Measurements from ENCODE around the gene S100Z.
A peak's percentile ranks its signal among the peaks of the same experiment; 100 is the strongest.
"Not testable (repeated sequence)": the region's sequence is repeated elsewhere in the genome, so short reads cannot be mapped to it uniquely, and the experiment has no call there.

The S100Z gene

DNA sequence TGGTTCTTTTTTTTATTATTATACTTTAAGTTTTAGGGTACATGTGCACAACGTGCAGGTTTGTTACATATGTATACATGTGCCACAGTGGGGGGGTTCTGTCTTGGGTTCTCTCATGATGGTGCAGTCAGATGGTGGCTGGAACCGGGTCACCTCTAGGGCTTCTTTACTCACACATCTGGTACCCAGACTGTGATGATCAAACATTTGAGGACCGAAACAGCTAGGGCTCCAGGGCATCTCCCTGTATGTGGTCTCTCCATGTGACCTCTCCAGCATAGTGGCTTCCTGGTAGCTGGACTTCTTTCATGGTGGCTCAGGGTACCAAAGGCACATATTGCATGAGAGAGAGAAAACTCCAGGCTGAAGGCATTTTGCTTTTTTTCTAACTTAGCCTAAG lies 93.2 kb downstream of the S100Z start:
- CTCF ChIA-PET = interaction anchor here (0.7 to 2.2 kb wide), 5 partner anchors 9 to 73 kb away, joined by 3 to 7 read pairs (median 4); no protein-coding TSS in a partner anchor
- Histone ChIP-seq H3K4me1 (ENCODE audit: control extremely low read depth in 1 of 4, control insufficient read depth in 4 of 4, insufficient read depth in 4 of 4, low read length in 3 of 4) (peaks cover 11 to 48% (median 24%) of the 10 kb centered on the region in 4 experiments), H3K9me3 (ENCODE audit: control extremely low read depth in 1 of 5, control insufficient read depth in 4 of 5, insufficient read depth in 2 of 5, low read depth in 1 of 5, low read length in 4 of 5) (peaks cover 0 to 4% (median 0%) of the 10 kb centered on the region in 5 experiments), H3K4me3 (ENCODE audit: control insufficient read depth in 1 of 7, extremely low read depth in 1 of 7, insufficient read depth in 4 of 7, low read depth in 2 of 7, low read length in 6 of 7) (peak overlapping the region in 1 of 7 experiments; percentile 13), H3K27me3 (replicated peaks in 2 of 5; ENCODE audit: control insufficient read depth in 4 of 5, insufficient read depth in 5 of 5, low read length in 4 of 5) (no peaks in the 10 kb centered on the region), H3K27ac (ENCODE audit: insufficient read depth in 1 of 2, low read depth in 1 of 2, low read length in 2 of 2, poor library complexity in 1 of 2, severe bottlenecking in 2 of 2) (no peak overlapping the region), H3K36me3 (ENCODE audit: control insufficient read depth in 4 of 4, insufficient read depth in 4 of 4, low read length in 3 of 4) (no peaks in the 10 kb centered on the region)
- DNase-seq = no peak
- 94% methylated on average over 2 of the region's 3 CpGs for WGBS (ENCODE audit: insufficient coverage)
- POLR2A ChIA-PET = interaction anchor here (0.8 kb wide), 1 partner anchor 12 kb away, joined by 3 read pairs; no protein-coding TSS in a partner anchor

DNA sequence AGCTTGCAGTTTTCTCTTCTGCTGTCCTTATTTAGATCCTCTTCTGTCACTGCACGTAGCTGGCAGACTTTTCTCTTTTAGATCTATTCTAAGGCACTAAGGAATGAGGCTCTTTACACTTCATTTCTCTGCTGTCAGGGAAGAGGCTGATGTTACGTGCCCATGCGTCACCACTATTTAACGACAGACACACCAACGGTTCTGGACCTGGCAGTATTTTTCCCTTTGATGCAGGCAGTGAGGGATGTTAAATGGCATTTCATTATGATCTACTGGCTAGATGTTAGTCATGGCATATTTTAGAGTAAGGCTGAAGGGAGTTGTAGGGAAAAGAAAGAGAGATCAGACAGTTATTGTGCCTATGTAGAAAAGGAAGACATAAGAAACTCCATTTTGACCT lies 94.8 kb downstream of the S100Z start:
- CTCF ChIA-PET = interaction anchor here (0.7 to 2.2 kb wide), 6 partner anchors 7 to 77 kb away, joined by 3 to 7 read pairs (median 4); no protein-coding TSS in a partner anchor
- 17% methylated on average over 2 of the region's 5 CpGs for whole genome bisulfite sequencing (ENCODE audit: insufficient coverage)

DNA sequence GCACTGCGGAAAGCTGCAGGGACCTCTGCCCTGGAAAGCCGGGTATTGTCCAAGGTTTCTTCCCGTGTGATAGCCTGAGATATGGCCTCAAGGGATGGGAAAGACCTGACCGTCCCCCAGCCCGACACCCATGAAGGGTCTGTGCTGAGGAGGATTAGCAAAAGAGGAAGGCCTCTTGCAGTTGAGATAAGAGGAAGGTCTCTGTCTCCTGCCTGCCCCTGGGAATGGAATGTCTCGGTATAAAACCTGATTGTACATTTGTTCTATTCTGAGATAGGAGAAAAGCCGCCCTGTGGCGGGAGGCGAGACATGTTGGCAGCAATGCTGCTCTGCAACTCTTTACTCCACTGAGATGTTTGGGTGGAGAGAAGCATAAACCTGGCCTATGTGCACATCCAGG lies 95.4 kb downstream of the S100Z start:
- ChIA-PET CTCF (interaction anchor here (1.0 to 2.2 kb wide), 3 partner anchors 9 to 77 kb away, joined by 4 to 6 read pairs (median 4); no protein-coding TSS in a partner anchor), POLR2A (interaction anchor here (0.6 kb wide), 1 partner anchor 13 kb away, joined by 3 read pairs; no protein-coding TSS in a partner anchor)
- Histone ChIP-seq H3K4me1 (ENCODE audit: control extremely low read depth in 1 of 4, control insufficient read depth in 4 of 4, insufficient read depth in 4 of 4, low read length in 3 of 4) (peaks cover 11 to 57% (median 25%) of the 10 kb centered on the region in 4 experiments), H3K4me3 (ENCODE audit: control insufficient read depth in 1 of 7, extremely low read depth in 1 of 7, insufficient read depth in 4 of 7, low read depth in 2 of 7, low read length in 6 of 7) (peak overlapping the region in 1 of 7 experiments; percentile 11), H3K27ac (ENCODE audit: insufficient read depth in 1 of 2, low read depth in 1 of 2, low read length in 2 of 2, poor library complexity in 1 of 2, severe bottlenecking in 2 of 2) (peak overlapping the region in 1 of 2 experiments; percentile 49)
- H3K9me3 ChIP-seq (ENCODE audit: control extremely low read depth in 1 of 5, control insufficient read depth in 4 of 5, insufficient read depth in 2 of 5, low read depth in 1 of 5, low read length in 4 of 5); H3K36me3 ChIP-seq (ENCODE audit: control insufficient read depth in 4 of 4, insufficient read depth in 4 of 4, low read length in 3 of 4); H3K27me3 ChIP-seq (replicated peaks in 2 of 5; ENCODE audit: control insufficient read depth in 4 of 5, insufficient read depth in 5 of 5, low read length in 4 of 5): not testable (repeated sequence)
- DNase-seq = peak in 1 of 3 donors; percentile 56
- WGBS (ENCODE audit: insufficient coverage) = 22% methylated on average over 6 of the region's 9 CpGs

More for the DNA sequence above, 94.8 kb downstream of the S100Z start:
- H3K27me3 ChIP-seq (replicated peaks in 2 of 5; ENCODE audit: control insufficient read depth in 4 of 5, insufficient read depth in 5 of 5, low read length in 4 of 5) = no peaks in the 10 kb centered on the region
- DNase-seq = peak in 1 of 3 donors; percentile 53
- H3K9me3 ChIP-seq (ENCODE audit: control extremely low read depth in 1 of 5, control insufficient read depth in 4 of 5, insufficient read depth in 2 of 5, low read depth in 1 of 5, low read length in 4 of 5) = peaks cover 0 to 4% (median 0%) of the 10 kb centered on the region in 5 experiments
- peak overlapping the region in 1 of 2 experiments; percentile 3 for H3K27ac ChIP-seq (ENCODE audit: insufficient read depth in 1 of 2, low read depth in 1 of 2, low read length in 2 of 2, poor library complexity in 1 of 2, severe bottlenecking in 2 of 2)
- peaks cover 11 to 53% (median 24%) of the 10 kb centered on the region in 4 experiments for H3K4me1 ChIP-seq (ENCODE audit: control extremely low read depth in 1 of 4, control insufficient read depth in 4 of 4, insufficient read depth in 4 of 4, low read length in 3 of 4)
- no peaks in the 10 kb centered on the region for H3K36me3 ChIP-seq (ENCODE audit: control insufficient read depth in 4 of 4, insufficient read depth in 4 of 4, low read length in 3 of 4)
- peak overlapping the region in 2 of 7 experiments; percentile 13 to 37 for H3K4me3 ChIP-seq (ENCODE audit: control insufficient read depth in 1 of 7, extremely low read depth in 1 of 7, insufficient read depth in 4 of 7, low read depth in 2 of 7, low read length in 6 of 7)
- POLR2A ChIA-PET = interaction anchor here (1.0 kb wide), 1 partner anchor 8 kb away, joined by 3 read pairs; the partner anchor contains the start of gene CRHBP

DNA sequence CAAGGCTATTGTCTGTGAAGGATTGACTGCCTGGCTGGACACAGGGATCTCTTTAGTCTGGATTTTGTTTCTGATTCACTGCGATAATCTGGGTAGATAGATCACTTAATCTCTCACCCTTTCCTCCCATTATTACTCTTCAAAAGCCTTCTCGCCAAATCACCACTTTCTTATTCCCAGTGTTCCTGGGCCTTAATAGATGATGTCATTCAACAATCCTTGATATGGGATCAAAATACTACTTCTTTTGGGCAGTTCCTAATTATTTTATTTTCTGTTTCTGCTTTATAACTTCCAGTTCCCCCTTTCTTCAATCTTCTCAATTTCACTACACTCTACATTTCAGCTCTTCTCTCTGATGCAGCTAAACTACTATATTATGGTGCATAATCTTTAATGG lies 96.3 kb downstream of the S100Z start:
- no peaks in the 10 kb centered on the region for H3K36me3 ChIP-seq (ENCODE audit: control insufficient read depth in 4 of 4, insufficient read depth in 4 of 4, low read length in 3 of 4)
- DNase-seq = peak in 1 of 3 donors; percentile 41
- peaks cover 11 to 65% (median 28%) of the 10 kb centered on the region in 4 experiments for H3K4me1 ChIP-seq (ENCODE audit: control extremely low read depth in 1 of 4, control insufficient read depth in 4 of 4, insufficient read depth in 4 of 4, low read length in 3 of 4)
- H3K27me3 ChIP-seq (replicated peaks in 2 of 5; ENCODE audit: control insufficient read depth in 4 of 5, insufficient read depth in 5 of 5, low read length in 4 of 5) = no peaks in the 10 kb centered on the region
- ChIA-PET CTCF (interaction anchor here (0.9 kb wide), 1 partner anchor 10 kb away, joined by 4 read pairs; no protein-coding TSS in a partner anchor), POLR2A (no interaction called here)
- no peak overlapping the region for H3K27ac ChIP-seq (ENCODE audit: insufficient read depth in 1 of 2, low read depth in 1 of 2, low read length in 2 of 2, poor library complexity in 1 of 2, severe bottlenecking in 2 of 2)
- H3K9me3 ChIP-seq (ENCODE audit: control extremely low read depth in 1 of 5, control insufficient read depth in 4 of 5, insufficient read depth in 2 of 5, low read depth in 1 of 5, low read length in 4 of 5) = peaks cover 0 to 1% (median 0%) of the 10 kb centered on the region in 5 experiments
- no CpG with 5 or more reads among the region's 2 CpGs for WGBS (ENCODE audit: insufficient coverage)
- peak overlapping the region in 1 of 7 experiments; percentile 2 for H3K4me3 ChIP-seq (ENCODE audit: control insufficient read depth in 1 of 7, extremely low read depth in 1 of 7, insufficient read depth in 4 of 7, low read depth in 2 of 7, low read length in 6 of 7)

DNA sequence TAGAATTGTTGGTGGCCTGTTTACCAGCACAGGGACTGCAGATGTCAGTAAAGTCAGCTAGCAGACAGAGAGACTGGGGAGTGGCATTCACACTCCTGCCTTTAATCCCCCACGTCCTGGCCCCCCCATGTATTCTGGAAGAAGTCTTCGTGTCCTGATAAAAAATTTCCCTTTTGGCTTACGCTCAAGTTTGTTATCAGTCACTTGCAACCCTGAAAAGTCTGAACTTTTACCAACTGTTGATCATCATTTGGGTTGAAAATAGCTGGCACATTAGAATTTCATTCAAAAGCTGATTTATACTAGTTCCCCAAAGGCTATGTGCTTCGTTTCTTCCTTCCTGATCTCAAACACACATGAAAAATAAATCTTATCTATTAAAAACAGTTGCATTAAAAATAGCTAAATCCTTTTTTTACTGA lies 97.3 kb downstream of the S100Z start:
- WGBS (ENCODE audit: insufficient coverage) = 0% methylated on average over 1 of the region's 4 CpGs
- Histone ChIP-seq H3K27ac (ENCODE audit: insufficient read depth in 1 of 2, low read depth in 1 of 2, low read length in 2 of 2, poor library complexity in 1 of 2, severe bottlenecking in 2 of 2) (peak overlapping the region; percentile 36 to 75), H3K27me3 (replicated peaks in 2 of 5; ENCODE audit: control insufficient read depth in 4 of 5, insufficient read depth in 5 of 5, low read length in 4 of 5) (no peaks in the 10 kb centered on the region), H3K9me3 (ENCODE audit: control extremely low read depth in 1 of 5, control insufficient read depth in 4 of 5, insufficient read depth in 2 of 5, low read depth in 1 of 5, low read length in 4 of 5) (no peaks in the 10 kb centered on the region), H3K4me1 (ENCODE audit: control extremely low read depth in 1 of 4, control insufficient read depth in 4 of 4, insufficient read depth in 4 of 4, low read length in 3 of 4) (peaks cover 11 to 75% (median 32%) of the 10 kb centered on the region in 4 experiments), H3K4me3 (ENCODE audit: control insufficient read depth in 1 of 7, extremely low read depth in 1 of 7, insufficient read depth in 4 of 7, low read depth in 2 of 7, low read length in 6 of 7) (peak overlapping the region in 1 of 7 experiments; percentile 45), H3K36me3 (ENCODE audit: control insufficient read depth in 4 of 4, insufficient read depth in 4 of 4, low read length in 3 of 4) (no peaks in the 10 kb centered on the region)
- CTCF ChIA-PET = interaction anchor here (0.7 to 1.4 kb wide), 2 partner anchors 33 to 69 kb away, joined by 3 to 7 read pairs; no protein-coding TSS in a partner anchor
- peak; percentile 79 to 91 (median 84) for DNase-seq
- POLR2A ChIA-PET = no interaction called here

DNA sequence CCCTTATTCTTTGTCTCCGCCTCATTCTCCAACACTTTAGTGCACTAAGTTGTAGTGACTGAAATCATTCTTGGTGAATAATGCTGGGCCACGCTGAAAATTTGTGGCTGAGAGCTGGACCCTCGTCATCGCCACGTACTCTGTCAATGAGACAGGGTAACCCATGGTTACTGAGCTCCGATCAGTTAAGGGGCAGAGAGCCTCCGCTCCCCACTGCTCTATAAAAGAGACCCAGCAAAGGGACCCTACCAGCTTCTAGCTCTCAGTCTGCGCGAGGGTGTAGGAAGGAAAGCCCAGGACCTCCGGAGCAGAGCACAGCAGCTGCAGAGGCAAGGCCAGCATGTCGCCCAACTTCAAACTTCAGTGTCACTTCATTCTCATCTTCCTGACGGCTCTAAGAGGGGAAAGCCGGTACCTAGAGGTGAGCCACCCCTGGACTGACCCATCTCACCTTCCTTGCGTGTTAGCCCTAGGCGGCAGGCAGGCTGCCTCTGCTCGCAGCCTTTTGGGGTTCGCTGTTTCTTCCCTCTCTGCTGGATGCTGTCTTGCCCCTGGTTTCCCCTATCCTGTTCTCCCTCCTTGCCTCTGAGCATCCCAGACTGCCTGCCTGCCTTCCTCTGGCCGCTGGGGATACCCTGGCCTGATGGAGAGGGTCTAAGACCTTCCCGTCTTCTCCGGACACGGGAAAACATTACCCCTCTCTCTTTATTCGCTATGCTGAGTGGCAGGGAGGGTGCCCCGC lies 103.2 kb downstream of the S100Z start, which contains the start of gene CRHBP:
Gene CRHBP (plus strand): TSS at position 251 of the 742 bp plus-strand sequence. CDS start 90 bp downstream, at position 341.
- POLR2A ChIA-PET = interaction anchor here (0.9 to 1.1 kb wide), 2 partner anchors 9 to 100 kb away, joined by 3 read pairs; no protein-coding TSS in a partner anchor
- peaks cover 10 to 70% (median 23%) of the 10 kb centered on the region in 4 experiments for H3K4me1 ChIP-seq (ENCODE audit: control extremely low read depth in 1 of 4, control insufficient read depth in 4 of 4, insufficient read depth in 4 of 4, low read length in 3 of 4)
- peak within 1 kb of the TSS; percentile 78 to 86 for H3K27ac ChIP-seq (ENCODE audit: insufficient read depth in 1 of 2, low read depth in 1 of 2, low read length in 2 of 2, poor library complexity in 1 of 2, severe bottlenecking in 2 of 2)
- H3K36me3 ChIP-seq (ENCODE audit: control insufficient read depth in 4 of 4, insufficient read depth in 4 of 4, low read length in 3 of 4) = peaks cover 0 to 25% (median 10%) of the 10 kb centered on the region in 4 experiments
- peaks cover 0 to 8% (median 0%) of the 10 kb centered on the region in 5 experiments for H3K27me3 ChIP-seq (replicated peaks in 2 of 5; ENCODE audit: control insufficient read depth in 4 of 5, insufficient read depth in 5 of 5, low read length in 4 of 5)
- peak; percentile 71 to 89 (median 88) for DNase-seq
- 0% methylated on average over 21 of the region's 23 CpGs for WGBS (ENCODE audit: insufficient coverage)
- peak within 1 kb of the TSS; percentile 53 to 100 (median 89) for H3K4me3 ChIP-seq (ENCODE audit: control insufficient read depth in 1 of 7, extremely low read depth in 1 of 7, insufficient read depth in 4 of 7, low read depth in 2 of 7, low read length in 6 of 7)
- no peaks in the 10 kb centered on the region for H3K9me3 ChIP-seq (ENCODE audit: control extremely low read depth in 1 of 5, control insufficient read depth in 4 of 5, insufficient read depth in 2 of 5, low read depth in 1 of 5, low read length in 4 of 5)
- CTCF ChIA-PET = interaction anchor here (0.6 to 1.9 kb wide), 12 partner anchors 9 to 134 kb away, joined by 3 to 6 read pairs (median 3); partner anchors contain the start of gene F2RL1
